HepG2 (cell line): ENCODE measurements around the gene GNAS. TPM values are rescaled to one million over a fixed set of nuclear protein-coding genes. Genes with fewer than 3 reads are reported as not detected.
A peak's percentile ranks its signal among the peaks of the same experiment; 100 is the strongest.

Source experiments
- ATAC-seq: fragments of 200-7000 bp; cut with Tn5 transposase; 3 replicates; pipeline ENCODE4 v1.9.1; 2020; ENCODE audit warnings: mild to moderate bottlenecking, moderate library complexity
- BruUV-seq: library from RNA; stranded (reverse); fragments of 400-500 nt; replicated peaks from 2 replicates; lab custom pipeline; 2021; lab: Mats Ljungman, UMichigan
- CTCF ChIA-PET: fragments of 300-600 bp; formaldehyde crosslinking; extraction: SDS; loops from one replicate; lab custom pipeline; 2021; ENCODE audit warnings: low total read pairs, inconsistent platforms, low intra/inter-chr PET ratio; lab: Yijun Ruan, JAX
- POLR2A ChIA-PET: fragments of 350-600 bp; sonication (Branson Sonifier 250); formaldehyde crosslinking; loops from one replicate; lab custom pipeline; 2020; ENCODE audit warnings: antibody characterized with exemption, inconsistent platforms; lab: Yijun Ruan, JAX
- DNase-seq: peaks from one replicate; pipeline ENCODE4 v3.0.0-alpha.2; 2015; ENCODE audit warnings: low spot score
- FAIRE-seq: peaks from 3 replicates; lab custom pipeline; 2011; peaks lifted over from hg19 to GRCh38; lab: Jason Lieb, UNC
- H2AFZ ChIP-seq: one replicate; pipeline ENCODE4 v1.6.1; 2011; ENCODE audit warnings: low read length, inconsistent platforms
- H3K27ac ChIP-seq: fragments of 300-600 bp; 3 replicates; pipeline ENCODE4 v1.8.0; 2011; ENCODE audit warnings: mixed run types, mild to moderate bottlenecking, mixed read lengths, low read length, inconsistent platforms; ENCODE audit not compliant: insufficient read depth; ENCODE audit errors: extremely low read length
- H3K27me3 ChIP-seq, 2 experiments: fragments of 200-600 bp in 1 of 2; 2 replicates in 1 of 2; 3 replicates in 1 of 2; pipeline versions ENCODE4 v1.6.0 to v1.8.0; 2011; ENCODE audit warnings: low read length in 2 of 2, mild to moderate bottlenecking in 2 of 2, moderate library complexity in 2 of 2, inconsistent platforms in 1 of 2; ENCODE audit not compliant: insufficient read depth in 2 of 2, control insufficient read depth in 1 of 2
- H3K36me3 ChIP-seq, 2 experiments: fragments of 200-600 bp in 1 of 2; replicated peaks in 1 of 2; 2 replicates in 1 of 2; 3 replicates in 1 of 2; pipeline versions ENCODE4 v1.5.1 to v1.8.0; 2011; ENCODE audit warnings: low read length in 2 of 2, inconsistent platforms in 1 of 2; ENCODE audit not compliant: insufficient read depth in 2 of 2, control insufficient read depth in 1 of 2
- H3K4me1 ChIP-seq: 2 replicates; pipeline ENCODE4 v1.5.1; 2012; ENCODE audit warnings: low read length, inconsistent platforms; ENCODE audit not compliant: insufficient read depth
- H3K4me2 ChIP-seq: 2 replicates; pipeline ENCODE4 v1.6.0; 2011; ENCODE audit warnings: low read depth, low read length, inconsistent platforms
- H3K4me3 ChIP-seq, 3 experiments: fragments of 200-600 bp in 1 of 3; sonication (generic), shearing (Covaris generic) in 1 of 3; replicated peaks in 1 of 3; 2 replicates each; pipeline ENCODE4 v1.5.1; 2011 to 2016; ENCODE audit warnings: low read length in 3 of 3, inconsistent platforms in 2 of 3, low read depth in 2 of 3, mild to moderate bottlenecking in 2 of 3, control low read depth in 1 of 3, mixed read lengths in 1 of 3; ENCODE audit not compliant: insufficient read depth in 1 of 3
- H3K79me2 ChIP-seq: one replicate; pipeline ENCODE4 v1.6.1; 2011; ENCODE audit warnings: low read length, inconsistent platforms; ENCODE audit not compliant: insufficient read depth
- H3K9ac ChIP-seq: 2 replicates; pipeline ENCODE4 v1.6.0; 2011; ENCODE audit warnings: mild to moderate bottlenecking, low read depth, low read length, inconsistent platforms; ENCODE audit not compliant: insufficient read depth
- H3K9me3 ChIP-seq: 2 replicates; pipeline ENCODE4 v1.5.1; 2012; ENCODE audit warnings: mild to moderate bottlenecking, low read length
- H4K20me1 ChIP-seq: 2 replicates; pipeline ENCODE4 v1.6.0; 2011; ENCODE audit warnings: inconsistent platforms, mild to moderate bottlenecking, low read length, moderate library complexity; ENCODE audit not compliant: insufficient read depth
- ZNF230 ChIP-seq: sonication (generic); formaldehyde crosslinking; IDR thresholded peaks from 2 replicates; pipeline ENCODE4 v1.4.0; 2020; ENCODE audit warnings: mild to moderate bottlenecking, missing genetic modification reagents
- ZNF274 ChIP-seq: sonication (generic); formaldehyde crosslinking; IDR thresholded peaks from 2 replicates; pipeline ENCODE4 v1.5.1; 2020; ENCODE audit warnings: mild to moderate bottlenecking, missing genetic modification reagents
- whole genome bisulfite sequencing: methylation state at CpG from one replicate; pipeline ENCODE4 v1.1.6; 2017; ENCODE audit warnings: low lambda C conversion rate; 5-methylcytosine and 5-hydroxymethylcytosine counted together
- in situ Hi-C: cut with HindIII; loops from 2 replicates; pipeline ENCODE4 v1.10.0; 2017; ENCODE audit warnings: low pct_unique_long_range_greater_than_20kb; ENCODE audit not compliant: extremely low pct_ligation_motif_present
- intact Hi-C: fragments of 100-400 bp; cut with micrococcal nuclease; formaldehyde crosslinking; loops from one replicate; pipeline ENCODE4 v1.10.0; 2022; ENCODE audit not compliant: unreplicated experiment
- polyA plus RNA-seq, 8 experiments: library from polyadenylated mRNA; depleted of rRNA in 3 of 8; stranded (reverse) in 7 of 8; unstranded in 1 of 8; fragments of >200 nt; fragmentation: Illumina TruSeq in 4 of 8; extraction: Trizol in 4 of 8; gene quantifications; 2 replicates each; pipeline versions ENCODE4 v1.2.1 to v1.2.3, GENCODE V29; 2011 to 2016; ENCODE audit warnings: low read depth in 4 of 8, missing spikeins in 1 of 8, mixed read lengths in 1 of 8; ENCODE audit not compliant: insufficient read depth in 1 of 8
- total RNA-seq, 5 experiments: library from RNA; depleted of rRNA; stranded (reverse); fragments of >200 nt; fragmentation: Illumina TruSeq; extraction: Trizol; gene quantifications; 2 replicates each; pipeline ENCODE4 v1.2.3, GENCODE V29; 2016; ENCODE audit warnings: low read depth in 1 of 5
- TF ChIP-seq, protein P1 (sequence below): sonication (generic); formaldehyde crosslinking; IDR thresholded peaks from 2 replicates; pipeline ENCODE4 v1.5.0; 2020; ENCODE audit warnings: missing genetic modification reagents

Gene GNAS
- total and polyA plus RNA-seq, 2 of the 13 experiments (the other 11 are each of a cell fraction or from before 2014, with no cell fraction given): 407 to 1,008 TPM

- TF ChIP-seq, protein P1, sequence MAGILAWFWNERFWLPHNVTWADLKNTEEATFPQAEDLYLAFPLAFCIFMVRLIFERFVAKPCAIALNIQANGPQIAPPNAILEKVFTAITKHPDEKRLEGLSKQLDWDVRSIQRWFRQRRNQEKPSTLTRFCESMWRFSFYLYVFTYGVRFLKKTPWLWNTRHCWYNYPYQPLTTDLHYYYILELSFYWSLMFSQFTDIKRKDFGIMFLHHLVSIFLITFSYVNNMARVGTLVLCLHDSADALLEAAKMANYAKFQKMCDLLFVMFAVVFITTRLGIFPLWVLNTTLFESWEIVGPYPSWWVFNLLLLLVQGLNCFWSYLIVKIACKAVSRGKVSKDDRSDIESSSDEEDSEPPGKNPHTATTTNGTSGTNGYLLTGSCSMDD (CRISPR knock-in tag): no peak
Measured at GRCh38 chr20:58853976-58854637, 1.6 kb downstream of the GNAS start (continued).

GRCh38 chr20:58854638-58855471 lies 2.3 kb downstream of the GNAS start:
- TF ChIP-seq ZNF230: no peak
- 0 out of 2 replicates have a peak, but pooled peaks have one; percentile 15 for TF ChIP-seq ZNF274 (CRISPR knock-in tag)
- TF ChIP-seq, all 625 proteins: peak for 1
- intact Hi-C loops (no loop called here), in situ Hi-C loops (no loop called here)
- Histone ChIP-seq H4K20me1 (no peaks in the 10 kb centered on the region), H3K9me3 (no peaks in the 10 kb centered on the region), H3K27me3 (peaks cover 0 to 22% of the 10 kb centered on the region in 2 experiments; a peak in 4 of 5 replicates), H3K79me2 (no peaks in the 10 kb centered on the region), H2AFZ (no peak overlapping the region), H3K27ac (no peak overlapping the region), H3K4me2 (no peak overlapping the region), H3K4me1 (no peaks in the 10 kb centered on the region), H3K36me3 (no peaks in the 10 kb centered on the region), H3K9ac (no peak overlapping the region), H3K4me3 (no peak overlapping the region)
- POLR2A ChIA-PET: no interaction called here
- no peak for DNase-seq
- ATAC-seq: no peak; the same call in 2 of the 3 replicates
- FAIRE-seq: no peak
- no TSS peak for BruUV-seq
- 62% methylated on average over 72 of the region's 75 CpGs for WGBS
- CTCF ChIA-PET: no interaction called here
